GM23338 (cell line): ENCODE data around the gene PTRHD1.

Source experiments
- CREB1 ChIP-seq: fragments of 250-450 bp; sonication (Bioruptor Pico); IDR thresholded peaks from 2 replicates; pipeline ENCODE4 v1.5.0; 2020; ENCODE audit warnings: low read depth, mild to moderate bottlenecking, moderate library complexity
- CTCF ChIP-seq, 2 experiments: fragments of 200-600 bp in 1 of 2; sonication (generic) in 1 of 2; conservative IDR thresholded peaks; 2 replicates each; pipeline versions ENCODE4 v1.5.1 to v1.6.1; 2016 to 2017; ENCODE audit warnings: antibody characterized with exemption in 2 of 2, low read depth in 2 of 2, mild to moderate bottlenecking in 2 of 2, moderate library complexity in 1 of 2
- EZH2 ChIP-seq: fragments of 200-600 bp; sonication (generic); IDR thresholded peaks from one replicate; pipeline ENCODE4 v1.8.0; 2017; ENCODE audit warnings: antibody characterized with exemption, mild to moderate bottlenecking, low read depth; ENCODE audit not compliant: unreplicated experiment
- EZH2phosphoT487 ChIP-seq: fragments of 200-600 bp; sonication (generic); IDR thresholded peaks from one replicate; pipeline ENCODE4 v1.8.1; 2018; ENCODE audit warnings: antibody characterized with exemption; ENCODE audit not compliant: unreplicated experiment
- JUNB ChIP-seq: IDR thresholded peaks from one replicate; pipeline ENCODE4 v1.6.1; 2016; ENCODE audit warnings: antibody characterized with exemption; ENCODE audit not compliant: unreplicated experiment
- NANOG ChIP-seq: IDR thresholded peaks from 2 replicates; pipeline ENCODE4 v1.6.1; 2016; ENCODE audit warnings: antibody characterized with exemption, borderline replicate concordance
- POLR2AphosphoS5 ChIP-seq: IDR thresholded peaks from 2 replicates; pipeline ENCODE4 v1.6.1; 2016; ENCODE audit warnings: antibody characterized with exemption, low read depth
- TF ChIP-seq, protein P1 (sequence below): IDR thresholded peaks from one replicate; pipeline ENCODE4 v1.6.1; 2018; ENCODE audit warnings: antibody characterized with exemption; ENCODE audit not compliant: unreplicated experiment

GRCh38 chr2:24771061-24771460, 22.1 kb downstream of the PTRHD1 start:
- TF ChIP-seq CTCF (conservative IDR thresholded peaks at IDR 0.05; ENCODE audit: low read depth in 2 of 2) (no peak), POLR2AphosphoS5 (no peak), EZH2phosphoT487 (no peak), JUNB (no peak), EZH2 (no peak), CREB1 (CRISPR knock-in tag) (no peak), NANOG (no peak)
- TF ChIP-seq, protein P1, sequence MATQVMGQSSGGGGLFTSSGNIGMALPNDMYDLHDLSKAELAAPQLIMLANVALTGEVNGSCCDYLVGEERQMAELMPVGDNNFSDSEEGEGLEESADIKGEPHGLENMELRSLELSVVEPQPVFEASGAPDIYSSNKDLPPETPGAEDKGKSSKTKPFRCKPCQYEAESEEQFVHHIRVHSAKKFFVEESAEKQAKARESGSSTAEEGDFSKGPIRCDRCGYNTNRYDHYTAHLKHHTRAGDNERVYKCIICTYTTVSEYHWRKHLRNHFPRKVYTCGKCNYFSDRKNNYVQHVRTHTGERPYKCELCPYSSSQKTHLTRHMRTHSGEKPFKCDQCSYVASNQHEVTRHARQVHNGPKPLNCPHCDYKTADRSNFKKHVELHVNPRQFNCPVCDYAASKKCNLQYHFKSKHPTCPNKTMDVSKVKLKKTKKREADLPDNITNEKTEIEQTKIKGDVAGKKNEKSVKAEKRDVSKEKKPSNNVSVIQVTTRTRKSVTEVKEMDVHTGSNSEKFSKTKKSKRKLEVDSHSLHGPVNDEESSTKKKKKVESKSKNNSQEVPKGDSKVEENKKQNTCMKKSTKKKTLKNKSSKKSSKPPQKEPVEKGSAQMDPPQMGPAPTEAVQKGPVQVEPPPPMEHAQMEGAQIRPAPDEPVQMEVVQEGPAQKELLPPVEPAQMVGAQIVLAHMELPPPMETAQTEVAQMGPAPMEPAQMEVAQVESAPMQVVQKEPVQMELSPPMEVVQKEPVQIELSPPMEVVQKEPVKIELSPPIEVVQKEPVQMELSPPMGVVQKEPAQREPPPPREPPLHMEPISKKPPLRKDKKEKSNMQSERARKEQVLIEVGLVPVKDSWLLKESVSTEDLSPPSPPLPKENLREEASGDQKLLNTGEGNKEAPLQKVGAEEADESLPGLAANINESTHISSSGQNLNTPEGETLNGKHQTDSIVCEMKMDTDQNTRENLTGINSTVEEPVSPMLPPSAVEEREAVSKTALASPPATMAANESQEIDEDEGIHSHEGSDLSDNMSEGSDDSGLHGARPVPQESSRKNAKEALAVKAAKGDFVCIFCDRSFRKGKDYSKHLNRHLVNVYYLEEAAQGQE, result no peak
